Measurements from ENCODE around the gene SGSM2.
A peak's percentile ranks its signal among the peaks of the same experiment; 100 is the strongest.
"Not testable (repeated sequence)": the region's sequence is repeated elsewhere in the genome, so short reads cannot be mapped to it uniquely, and the experiment has no call there.

Gene SGSM2

GRCh38 chr17:2336852-2337543, at the start of gene SGSM2:
SGSM2 (plus strand) TSS chr17:2337501; CDS start chr17:2337689, 188 bp downstream.
- DNase-seq, result peak; percentile 59

GRCh38 chr17:2289878-2290478, 47.3 kb upstream of the SGSM2 start:
- DNase-seq, result no peak

- no peak for DNase-seq
These were observed 45.2 kb upstream of the SGSM2 start for GRCh38 chr17:2292100-2292499.

GRCh38 chr17:2295575-2295974, 41.7 kb upstream of the SGSM2 start:
- DNase-seq, result no peak

GRCh38 chr17:2297023-2297422, 40.3 kb upstream of the SGSM2 start:
- no peak for DNase-seq

- DNase-seq, result no peak
These were observed 38.2 kb upstream of the SGSM2 start for GRCh38 chr17:2299136-2299535.

GRCh38 chr17:2299756-2300155, 37.5 kb upstream of the SGSM2 start:
- no peak for DNase-seq

GRCh38 chr17:2302778-2303203, 34.5 kb upstream of the SGSM2 start:
- DNase-seq, result peak; percentile 3

GRCh38 chr17:2303204-2304188, 33.8 kb upstream of the SGSM2 start, which contains the start of the genes SMG6 and SRR:
SMG6 (minus strand) TSS chr17:2303785; CDS start chr17:2303720, 65 bp downstream.
SRR (plus strand) TSS chr17:2303950; CDS start chr17:2315561, 11,611 bp downstream.
- DNase-seq, result peak; percentile 92

- DNase-seq, result no peak
These were observed 32.4 kb upstream of the SGSM2 start for GRCh38 chr17:2304931-2305330.

- DNase-seq, result no peak
These were observed 27.8 kb upstream of the SGSM2 start for GRCh38 chr17:2309338-2310154.

GRCh38 chr17:2312736-2313135, 24.6 kb upstream of the SGSM2 start:
- DNase-seq, result no peak

GRCh38 chr17:2316916-2317205, 20.4 kb upstream of the SGSM2 start:
- DNase-seq, result not testable (repeated sequence)

- DNase-seq, result no peak
These were observed 19.5 kb upstream of the SGSM2 start for GRCh38 chr17:2317796-2318195.

GRCh38 chr17:2319051-2319450, 18.2 kb upstream of the SGSM2 start:
- DNase-seq, result no peak

- DNase-seq, result no peak
These were observed 15.9 kb upstream of the SGSM2 start for GRCh38 chr17:2321399-2321798.

- DNase-seq, result no peak
These were observed 13.5 kb upstream of the SGSM2 start for GRCh38 chr17:2323629-2324314.

- no peak for DNase-seq
These were observed 6.0 kb upstream of the SGSM2 start for GRCh38 chr17:2331303-2331702.

- DNase-seq, result no peak
These were observed 1.5 kb upstream of the SGSM2 start for GRCh38 chr17:2335726-2336214.

- DNase-seq, result peak; percentile 83
These were observed 968 bp upstream of the SGSM2 start, which contains the start of gene TSR1 for GRCh38 chr17:2336215-2336851. TSR1 (minus strand) TSS chr17:2336457; CDS start chr17:2336427, 30 bp downstream.
